SU-DHL-6 (cell line): ENCODE results near the gene SH3GL1.

Experiments
- EZH2phosphoT487 ChIP-seq: fragments of 200-600 bp; sonication (generic), shearing (Covaris generic); conservative IDR thresholded peaks from 2 replicates; pipeline ENCODE4 v1.6.1; 2018; ENCODE audit warnings: mild to moderate bottlenecking, antibody characterized with exemption, low read length, moderate library complexity, mixed read lengths
- TF ChIP-seq, protein P1 (sequence below): fragments of 200-600 bp; sonication (generic); IDR thresholded peaks from one replicate; pipeline ENCODE4 v1.5.1; 2017; ENCODE audit warnings: antibody characterized with exemption, mild to moderate bottlenecking, low read length, moderate library complexity; ENCODE audit not compliant: insufficient read depth, poor library complexity, severe bottlenecking

DNA sequence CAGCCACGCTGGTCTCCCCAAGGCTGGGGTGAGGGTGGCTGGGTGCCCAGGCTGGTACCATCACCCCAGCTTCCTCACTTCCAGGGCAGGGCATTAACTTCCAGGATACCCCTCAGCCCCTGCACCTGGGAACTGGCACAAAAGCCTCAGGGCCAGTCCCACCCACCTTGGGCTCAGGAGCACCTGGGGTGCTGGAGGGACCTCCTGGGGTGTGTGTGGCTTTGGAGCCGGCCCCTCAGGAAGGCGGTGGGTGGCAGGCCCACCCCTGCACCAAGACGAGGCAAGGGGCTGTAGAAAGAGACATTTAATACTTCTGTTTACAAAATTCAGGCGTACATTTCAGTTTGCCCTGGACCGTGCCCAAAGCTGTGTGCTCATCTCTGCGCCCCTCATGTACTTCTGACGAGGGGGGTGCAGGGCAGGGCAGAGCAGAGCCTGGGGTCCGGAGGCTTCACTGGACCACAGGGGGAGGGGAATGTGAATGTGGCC, 40.2 kb downstream of the SH3GL1 start:
- TF ChIP-seq, protein P1, sequence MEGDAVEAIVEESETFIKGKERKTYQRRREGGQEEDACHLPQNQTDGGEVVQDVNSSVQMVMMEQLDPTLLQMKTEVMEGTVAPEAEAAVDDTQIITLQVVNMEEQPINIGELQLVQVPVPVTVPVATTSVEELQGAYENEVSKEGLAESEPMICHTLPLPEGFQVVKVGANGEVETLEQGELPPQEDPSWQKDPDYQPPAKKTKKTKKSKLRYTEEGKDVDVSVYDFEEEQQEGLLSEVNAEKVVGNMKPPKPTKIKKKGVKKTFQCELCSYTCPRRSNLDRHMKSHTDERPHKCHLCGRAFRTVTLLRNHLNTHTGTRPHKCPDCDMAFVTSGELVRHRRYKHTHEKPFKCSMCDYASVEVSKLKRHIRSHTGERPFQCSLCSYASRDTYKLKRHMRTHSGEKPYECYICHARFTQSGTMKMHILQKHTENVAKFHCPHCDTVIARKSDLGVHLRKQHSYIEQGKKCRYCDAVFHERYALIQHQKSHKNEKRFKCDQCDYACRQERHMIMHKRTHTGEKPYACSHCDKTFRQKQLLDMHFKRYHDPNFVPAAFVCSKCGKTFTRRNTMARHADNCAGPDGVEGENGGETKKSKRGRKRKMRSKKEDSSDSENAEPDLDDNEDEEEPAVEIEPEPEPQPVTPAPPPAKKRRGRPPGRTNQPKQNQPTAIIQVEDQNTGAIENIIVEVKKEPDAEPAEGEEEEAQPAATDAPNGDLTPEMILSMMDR = no peak
- TF ChIP-seq EZH2phosphoT487 = no peak
